Dendritic cell treated with granulocyte-macrophage colony-stimulating factor and Interleukin-4, amounts not matched to agents 40 ng/mL and 50 ng/mL, for 4 days (primary cell): ENCODE results near the gene CPN1.
"Not testable (repeated sequence)": the region's sequence is repeated elsewhere in the genome, so short reads cannot be mapped to it uniquely, and the experiment has no call there.

Source experiments
- H3K27ac Mint-ChIP-seq: one replicate; pipeline ENCODE4 v1.8.0; 2022; ENCODE audit warnings: mild to moderate bottlenecking, mixed read lengths
- H3K27me3 Mint-ChIP-seq: one replicate; pipeline ENCODE4 v1.8.0; 2022; ENCODE audit warnings: mild to moderate bottlenecking, mixed read lengths
- H3K36me3 Mint-ChIP-seq: one replicate; pipeline ENCODE4 v1.8.0; 2022; ENCODE audit warnings: low read depth, mixed read lengths
- H3K4me1 Mint-ChIP-seq: one replicate; pipeline ENCODE4 v1.8.0; 2022; ENCODE audit warnings: low read depth, mixed read lengths
- H3K4me3 Mint-ChIP-seq: one replicate; pipeline ENCODE4 v1.8.0; 2022; ENCODE audit warnings: mild to moderate bottlenecking, moderate library complexity, mixed read lengths
- H3K9me3 Mint-ChIP-seq: one replicate; pipeline ENCODE4 v1.8.0; 2022; ENCODE audit warnings: mixed read lengths
- intact Hi-C: fragments of 100-400 bp; cut with micrococcal nuclease; formaldehyde crosslinking; loops from one replicate; pipeline ENCODE4 v1.15.0; 2022

CPN1 gene

DNA sequence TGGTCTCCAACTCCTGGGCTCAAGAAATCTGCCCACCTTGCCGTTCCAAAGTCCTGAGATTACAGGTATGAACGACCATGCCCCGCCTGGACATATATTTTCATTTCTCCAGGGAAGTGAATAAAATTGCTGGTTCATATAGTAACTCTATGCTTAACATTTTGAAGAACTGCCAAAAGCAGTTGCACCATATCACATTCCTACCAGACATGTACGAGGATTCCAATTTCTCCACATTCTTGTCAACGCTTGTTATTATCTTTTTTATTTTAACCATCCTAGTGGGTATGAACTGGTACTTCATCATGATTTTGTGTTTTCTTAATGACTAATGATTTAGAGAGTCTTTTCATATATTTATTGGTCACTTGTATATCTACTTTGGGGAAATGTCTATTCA lies 21.9 kb upstream of the CPN1 start:
- H3K9me3 Mint-ChIP-seq: no peaks in the 10 kb centered on the region
- peaks cover 3% of the 10 kb centered on the region for H3K27me3 Mint-ChIP-seq
- no peak overlapping the region for H3K27ac Mint-ChIP-seq
- H3K4me3 Mint-ChIP-seq: no peak overlapping the region
- no peaks in the 10 kb centered on the region for H3K36me3 Mint-ChIP-seq
- intact Hi-C loops: no loop called here
- peaks cover 6% of the 10 kb centered on the region for H3K4me1 Mint-ChIP-seq

DNA sequence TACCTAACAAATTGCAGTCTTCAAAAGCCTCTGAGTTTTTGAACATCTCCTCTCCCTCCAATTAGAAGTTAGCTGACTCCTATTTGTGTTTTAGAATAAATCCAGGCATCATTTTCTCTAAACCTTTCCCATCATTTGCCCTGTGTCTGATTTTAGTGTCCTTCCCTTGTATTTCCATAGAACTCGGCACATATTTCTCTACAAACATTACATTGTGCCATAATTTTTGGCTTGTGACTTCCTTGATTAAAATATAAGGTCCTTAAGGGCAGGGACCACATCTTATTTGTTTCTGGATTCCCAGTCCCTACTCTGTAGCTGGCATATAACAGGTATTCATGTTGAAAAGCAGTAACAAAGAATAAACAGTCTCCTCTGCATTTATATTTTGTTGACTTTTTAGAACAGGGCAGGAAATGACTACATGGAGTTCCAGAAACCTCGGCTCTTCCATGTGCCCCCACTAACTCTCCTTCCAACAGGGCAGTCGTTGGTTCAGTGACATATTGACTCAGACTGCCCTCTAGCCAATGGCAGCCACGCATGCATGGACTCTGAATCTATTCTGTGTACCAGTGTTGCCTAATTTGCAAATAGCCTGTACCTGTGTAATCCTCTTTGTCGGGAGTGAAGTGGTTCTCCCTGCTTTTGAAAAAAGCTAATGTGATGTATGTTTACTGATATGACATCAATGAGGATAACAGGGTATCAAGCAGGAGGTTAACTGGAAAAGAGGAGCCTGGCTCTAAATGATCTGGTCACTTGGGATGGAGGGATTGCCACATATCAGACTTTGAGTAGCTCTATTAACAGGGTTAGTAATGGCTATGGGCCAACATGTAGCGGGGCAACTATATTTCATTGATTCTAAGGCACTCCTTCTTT lies 19.8 kb upstream of the CPN1 start:
- Mint-ChIP-seq H3K4me3 (no peak overlapping the region), H3K36me3 (no peaks in the 10 kb centered on the region), H3K9me3 (no peaks in the 10 kb centered on the region), H3K4me1 (peaks cover 6% of the 10 kb centered on the region), H3K27ac (no peak overlapping the region), H3K27me3 (peaks cover 3% of the 10 kb centered on the region)
- intact Hi-C loops: no loop called here

DNA sequence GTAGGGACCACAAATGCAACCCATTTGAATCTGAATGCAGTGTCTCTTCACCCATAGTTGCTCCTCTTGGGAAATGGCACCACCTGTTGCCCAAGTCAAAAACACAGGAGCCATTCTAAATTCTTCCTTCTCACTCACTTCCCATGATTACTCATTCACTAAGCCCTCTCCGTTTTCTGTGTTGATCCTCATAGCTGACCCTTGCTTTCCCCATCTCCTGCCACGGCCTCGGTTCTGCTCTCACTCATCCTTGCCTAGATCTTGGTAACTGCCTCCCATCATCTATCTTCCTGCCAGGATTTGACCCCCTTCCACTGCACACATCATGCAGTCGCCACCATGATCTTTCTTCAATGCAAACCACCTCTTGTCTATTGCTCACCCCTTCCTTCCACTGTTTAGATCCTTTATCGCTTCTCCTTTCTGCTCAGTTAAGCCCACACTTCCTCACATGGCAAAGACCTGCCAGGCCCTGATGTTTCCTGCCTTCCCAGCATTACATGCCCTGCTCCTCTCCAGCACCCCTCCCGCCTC lies 19.0 kb upstream of the CPN1 start:
- no peaks in the 10 kb centered on the region for H3K36me3 Mint-ChIP-seq
- peaks cover 3% of the 10 kb centered on the region for H3K27me3 Mint-ChIP-seq
- intact Hi-C loops: no loop called here
- H3K4me3 Mint-ChIP-seq: no peak overlapping the region
- no peak overlapping the region for H3K27ac Mint-ChIP-seq
- peaks cover 6% of the 10 kb centered on the region for H3K4me1 Mint-ChIP-seq
- no peaks in the 10 kb centered on the region for H3K9me3 Mint-ChIP-seq

DNA sequence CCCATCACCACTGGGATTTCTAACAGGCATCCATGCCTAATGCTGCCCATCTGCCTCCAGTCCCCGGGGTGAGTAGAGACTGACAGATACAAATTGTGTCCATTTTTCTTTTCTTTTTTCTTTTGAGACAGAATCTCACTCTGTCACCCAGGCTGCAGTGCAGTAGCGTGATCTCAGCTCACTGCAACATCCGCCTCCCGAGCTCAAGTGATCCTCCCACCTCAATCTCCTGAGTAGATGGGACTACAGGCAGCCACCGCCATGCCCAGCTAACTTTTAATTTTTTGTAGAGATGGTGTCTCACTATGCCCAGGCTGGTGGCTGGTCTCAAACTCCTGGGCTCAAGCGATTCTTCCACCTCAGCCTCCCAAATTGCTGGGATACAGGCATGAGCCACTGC lies 7.6 kb upstream of the CPN1 start:
- peaks cover 11% of the 10 kb centered on the region for H3K27me3 Mint-ChIP-seq
- intact Hi-C loops: no loop called here
- no peak overlapping the region for H3K27ac Mint-ChIP-seq
- H3K36me3 Mint-ChIP-seq: no peaks in the 10 kb centered on the region
- no peak overlapping the region for H3K4me3 Mint-ChIP-seq
- H3K4me1 Mint-ChIP-seq: no peaks in the 10 kb centered on the region
- H3K9me3 Mint-ChIP-seq: no peaks in the 10 kb centered on the region

DNA sequence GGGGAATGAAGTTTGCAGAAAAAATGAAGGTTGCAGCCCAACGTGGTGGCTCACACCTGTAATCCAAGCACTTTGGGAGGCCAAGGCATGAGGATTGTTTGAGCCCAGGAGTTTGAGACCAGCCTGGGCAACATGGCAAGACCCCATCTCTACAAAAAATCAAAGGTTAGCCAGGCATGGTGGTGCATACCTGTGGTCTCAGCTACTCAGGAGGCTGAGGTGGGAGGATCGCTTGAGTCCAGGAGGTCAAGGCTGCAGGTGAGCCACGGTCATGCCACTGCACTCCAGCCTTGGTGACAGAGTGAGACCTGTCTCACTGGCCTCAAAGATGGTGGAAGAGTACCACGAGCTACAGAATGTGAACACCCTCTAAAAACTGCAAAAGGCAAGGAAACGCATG lies 5.0 kb upstream of the CPN1 start:
- H3K27me3 Mint-ChIP-seq: peaks cover 11% of the 10 kb centered on the region
- H3K36me3 Mint-ChIP-seq, H3K4me3 Mint-ChIP-seq, H3K27ac Mint-ChIP-seq, H3K9me3 Mint-ChIP-seq, intact Hi-C loops, H3K4me1 Mint-ChIP-seq: not testable (repeated sequence)

DNA sequence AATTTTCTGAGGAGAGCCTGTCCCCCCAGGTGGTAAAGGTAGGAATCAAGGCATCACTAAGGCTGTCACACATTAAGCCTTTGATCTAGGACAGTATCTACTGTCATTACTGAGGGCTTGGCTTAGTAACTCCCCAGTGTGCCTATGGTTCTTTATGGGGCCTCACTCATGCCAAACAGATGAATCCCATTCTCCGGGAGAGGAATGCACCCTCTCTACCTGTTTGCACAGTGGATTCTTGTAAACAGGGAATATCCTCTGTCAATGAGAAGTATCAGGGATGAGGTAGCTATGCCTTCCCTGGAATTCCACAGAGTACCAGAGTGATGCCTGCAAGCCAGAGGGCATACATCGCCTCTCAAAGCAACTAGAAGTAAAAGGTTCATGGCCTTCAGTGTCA lies 3.9 kb upstream of the CPN1 start:
- Mint-ChIP-seq H3K27ac (no peak overlapping the region), H3K4me1 (no peaks in the 10 kb centered on the region), H3K9me3 (no peaks in the 10 kb centered on the region), H3K4me3 (no peak overlapping the region), H3K36me3 (no peaks in the 10 kb centered on the region), H3K27me3 (peaks cover 11% of the 10 kb centered on the region)
- intact Hi-C loops: no loop called here

DNA sequence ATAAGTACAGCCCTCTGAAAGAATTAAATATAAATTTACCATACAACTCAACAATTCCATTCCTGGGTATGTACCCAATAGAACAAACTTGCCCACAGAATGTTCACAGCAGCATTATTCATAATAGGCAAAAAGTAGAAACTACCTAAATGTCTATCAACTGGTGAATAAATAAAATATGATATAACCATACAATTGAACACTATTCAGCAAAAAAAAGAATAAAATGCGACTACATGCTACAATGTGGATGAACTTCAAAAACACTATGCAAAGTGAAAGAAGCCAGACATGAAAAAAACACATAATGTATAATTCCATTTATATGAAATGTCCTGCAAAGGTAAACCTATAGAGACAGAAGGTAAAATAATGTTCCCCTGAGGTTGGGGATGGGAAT lies 2.0 kb upstream of the CPN1 start:
- no peaks in the 10 kb centered on the region for H3K9me3 Mint-ChIP-seq
- H3K36me3 Mint-ChIP-seq: no peaks in the 10 kb centered on the region
- peaks cover 10% of the 10 kb centered on the region for H3K27me3 Mint-ChIP-seq
- no peak overlapping the region for H3K27ac Mint-ChIP-seq
- intact Hi-C loops: no loop called here
- H3K4me3 Mint-ChIP-seq: no peak overlapping the region
- H3K4me1 Mint-ChIP-seq: no peaks in the 10 kb centered on the region

DNA sequence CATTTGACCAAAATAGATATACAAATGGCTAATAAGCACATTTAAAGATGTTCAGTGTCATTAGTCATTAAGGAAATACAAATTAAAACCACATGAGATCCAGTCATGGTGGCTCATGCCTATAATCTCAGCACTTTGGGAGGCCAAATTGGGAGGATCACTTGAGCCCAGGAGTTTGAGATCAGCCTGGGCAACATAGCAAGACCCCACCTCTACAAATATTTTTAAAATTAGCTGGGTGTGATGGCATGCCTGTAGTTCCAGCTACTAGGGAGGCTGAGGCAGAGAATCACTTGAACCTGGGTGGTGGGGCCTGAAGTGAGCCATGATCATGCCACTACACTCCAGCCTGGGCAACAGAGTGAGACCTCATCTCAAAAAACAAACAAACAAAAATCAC lies 607 bp upstream of the CPN1 start:
- H3K4me3 Mint-ChIP-seq, H3K27ac Mint-ChIP-seq, intact Hi-C loops: not testable (repeated sequence)

DNA sequence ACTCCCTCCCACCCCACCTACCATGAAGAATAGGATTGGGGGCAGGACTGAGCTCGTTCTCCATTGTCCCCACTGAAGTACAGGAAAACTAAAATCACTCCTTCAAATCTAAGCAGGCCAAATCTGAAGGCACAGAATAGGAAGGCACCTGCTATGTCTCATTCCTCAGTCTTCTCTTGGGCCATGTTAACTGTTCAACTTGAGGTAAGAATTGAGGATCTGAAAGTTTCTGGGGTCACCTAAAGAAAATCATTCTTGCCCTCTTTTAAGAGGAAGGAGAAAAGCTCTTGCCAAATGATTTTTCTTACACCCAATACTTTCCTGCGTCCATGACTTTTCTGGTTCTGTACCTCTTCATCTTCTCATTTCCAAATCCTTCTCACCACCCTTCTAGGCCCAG lies 4.9 kb downstream of the CPN1 start:
- intact Hi-C loops: no loop called here
- H3K27me3 Mint-ChIP-seq: peaks cover 2% of the 10 kb centered on the region

More for the DNA sequence above, 607 bp upstream of the CPN1 start:
- not testable (repeated sequence) for H3K4me1 Mint-ChIP-seq, H3K9me3 Mint-ChIP-seq, H3K27me3 Mint-ChIP-seq, H3K36me3 Mint-ChIP-seq

DNA sequence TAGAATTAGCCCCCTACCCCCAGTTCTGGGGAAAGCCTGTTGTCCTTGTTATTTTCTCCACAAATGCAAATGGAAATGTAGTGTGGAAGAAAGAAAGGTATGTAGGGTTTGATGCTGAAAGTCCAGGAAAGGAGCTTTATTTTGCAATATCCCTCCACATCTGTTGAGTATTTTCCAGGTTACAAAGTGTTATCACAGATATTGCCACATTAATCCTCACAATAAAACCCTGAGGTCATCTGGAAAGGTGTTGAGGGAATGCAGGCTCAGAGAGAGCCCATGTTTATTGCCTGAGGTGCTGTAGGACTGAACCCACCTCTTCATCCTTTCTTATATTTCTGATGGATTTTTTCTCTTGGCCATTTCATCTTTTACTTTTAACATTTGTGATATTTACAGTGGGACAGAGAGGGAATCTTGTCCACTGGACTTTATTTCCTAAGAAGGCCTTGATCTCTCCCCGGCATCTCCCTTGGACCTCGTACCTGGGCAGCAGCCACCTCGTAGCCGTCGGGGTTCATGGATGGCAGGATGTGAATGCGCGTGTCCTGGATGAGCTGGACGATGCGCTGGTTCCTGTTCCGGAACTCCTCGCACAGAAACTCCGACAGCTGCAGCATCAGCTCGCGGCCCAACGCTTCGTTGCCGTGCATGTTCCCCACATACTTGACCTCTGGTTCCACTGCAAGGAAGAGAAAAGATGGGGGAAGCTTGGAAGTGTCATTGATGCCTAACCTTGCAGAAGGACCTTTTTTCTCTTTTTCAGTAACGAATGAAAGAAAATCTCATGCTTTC lies 6.0 kb downstream of the CPN1 start:
- H3K27me3 Mint-ChIP-seq: peaks cover 2% of the 10 kb centered on the region
- H3K27ac Mint-ChIP-seq: no peak overlapping the region
- H3K36me3 Mint-ChIP-seq: no peaks in the 10 kb centered on the region
- intact Hi-C loops: no loop called here
- no peak overlapping the region for H3K4me3 Mint-ChIP-seq
- peaks cover 5% of the 10 kb centered on the region for H3K4me1 Mint-ChIP-seq
- no peaks in the 10 kb centered on the region for H3K9me3 Mint-ChIP-seq

More for the DNA sequence above, 4.9 kb downstream of the CPN1 start:
- Mint-ChIP-seq H3K4me1 (peaks cover 5% of the 10 kb centered on the region), H3K4me3 (no peak overlapping the region), H3K36me3 (no peaks in the 10 kb centered on the region), H3K9me3 (no peaks in the 10 kb centered on the region), H3K27ac (no peak overlapping the region)

DNA sequence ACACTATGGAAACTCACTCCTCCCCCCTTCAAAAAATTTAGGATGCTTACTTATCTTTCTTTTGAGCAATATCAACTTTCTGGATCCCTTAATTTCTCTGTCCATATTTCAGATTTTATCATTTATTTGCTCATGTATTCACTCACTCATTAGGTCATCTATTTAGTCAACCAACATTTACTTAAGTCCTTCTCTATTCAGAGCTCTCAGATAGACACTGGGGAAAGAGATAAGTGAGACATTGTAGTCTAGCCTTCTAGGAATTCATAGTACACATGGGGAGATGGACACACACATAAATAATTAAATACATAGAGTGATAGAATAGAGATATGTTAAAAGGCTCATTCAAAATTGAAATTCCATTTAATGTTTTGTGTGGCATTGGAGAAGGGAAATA lies 9.2 kb downstream of the CPN1 start:
- Mint-ChIP-seq H3K36me3 (no peaks in the 10 kb centered on the region), H3K27me3 (no peaks in the 10 kb centered on the region), H3K27ac (no peak overlapping the region), H3K4me1 (peaks cover 5% of the 10 kb centered on the region), H3K9me3 (no peaks in the 10 kb centered on the region), H3K4me3 (no peak overlapping the region)
- intact Hi-C loops: no loop called here

DNA sequence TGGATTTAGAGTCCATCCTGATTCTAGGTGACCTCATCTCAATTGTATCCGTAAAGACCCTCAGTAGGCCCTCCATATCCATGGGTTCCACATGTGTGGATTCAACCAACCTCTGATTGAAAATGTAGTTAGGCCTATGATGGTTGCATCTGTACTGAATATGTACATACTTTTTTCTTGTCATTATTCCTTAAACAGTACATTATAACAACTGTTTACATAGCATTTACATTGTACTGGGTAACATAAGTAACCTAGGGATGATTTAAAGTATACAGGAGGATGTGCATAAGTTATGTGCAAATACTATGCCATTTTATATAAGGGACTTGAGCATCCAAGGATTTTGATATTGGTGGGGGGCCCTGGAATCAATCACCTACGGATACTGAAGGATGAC lies 10.1 kb downstream of the CPN1 start:
- intact Hi-C loops: no loop called here
- Mint-ChIP-seq H3K36me3 (no peaks in the 10 kb centered on the region), H3K4me1 (no peaks in the 10 kb centered on the region), H3K9me3 (no peaks in the 10 kb centered on the region), H3K27me3 (no peaks in the 10 kb centered on the region), H3K27ac (no peak overlapping the region), H3K4me3 (no peak overlapping the region)

DNA sequence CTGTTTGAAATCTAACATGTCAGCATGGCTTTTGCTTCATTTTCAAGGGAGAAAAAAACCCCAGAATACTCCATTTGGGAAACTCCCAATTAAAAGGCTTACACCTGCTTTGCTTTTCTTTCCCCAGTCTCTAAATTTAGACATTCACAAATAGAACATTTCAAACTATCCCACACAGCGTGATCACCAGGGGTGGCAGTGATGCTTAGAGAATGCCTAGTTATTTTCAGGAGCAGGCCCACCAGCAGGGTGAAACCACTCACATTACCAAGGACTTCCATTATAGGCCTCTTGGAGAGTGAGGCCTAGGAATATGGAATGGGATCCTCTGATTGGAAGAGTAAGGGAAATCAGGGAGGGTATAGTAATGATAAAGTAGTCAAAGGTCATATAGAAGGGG lies 14.2 kb downstream of the CPN1 start:
- H3K9me3 Mint-ChIP-seq: no peaks in the 10 kb centered on the region
- H3K4me1 Mint-ChIP-seq: no peaks in the 10 kb centered on the region
- no peak overlapping the region for H3K4me3 Mint-ChIP-seq
- intact Hi-C loops: no loop called here
- no peak overlapping the region for H3K27ac Mint-ChIP-seq
- peaks cover 10% of the 10 kb centered on the region for H3K27me3 Mint-ChIP-seq
- no peaks in the 10 kb centered on the region for H3K36me3 Mint-ChIP-seq

DNA sequence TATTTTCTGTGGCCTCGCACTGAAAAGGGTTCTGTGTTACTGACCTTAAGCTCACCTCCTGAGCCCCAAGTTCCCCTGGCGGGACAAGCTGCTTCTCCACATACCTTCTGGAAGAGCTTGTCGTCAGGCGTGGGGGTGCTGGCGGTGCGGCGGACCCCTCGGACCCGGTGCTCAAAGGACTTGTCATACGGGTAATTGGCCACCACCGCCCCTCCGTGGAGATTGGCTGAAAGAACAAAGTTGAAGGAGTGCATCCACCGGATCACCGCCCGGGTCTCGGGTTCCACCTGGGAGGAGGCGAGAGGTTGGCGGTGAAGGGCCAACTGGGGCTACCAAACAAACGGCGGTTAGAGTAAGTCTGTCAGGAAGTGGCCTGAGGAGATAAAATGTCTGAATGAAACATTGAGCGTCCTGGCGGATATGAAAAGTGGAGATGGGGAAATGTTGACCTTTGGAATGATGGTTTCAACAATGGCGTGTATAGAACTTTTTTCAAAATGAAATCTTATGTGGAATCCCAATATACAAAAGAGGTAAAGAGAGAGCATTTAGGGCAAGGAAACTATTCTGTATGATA lies 16.5 kb downstream of the CPN1 start:
- Mint-ChIP-seq H3K36me3 (no peaks in the 10 kb centered on the region), H3K4me3 (no peak overlapping the region), H3K4me1 (no peaks in the 10 kb centered on the region), H3K27ac (no peak overlapping the region), H3K27me3 (peaks cover 10% of the 10 kb centered on the region), H3K9me3 (no peaks in the 10 kb centered on the region)
- intact Hi-C loops: no loop called here
